DMS53 treated with DMSO at 0.1 percent for 48 hours (cell line): ENCODE results near the gene LRMDA.

Source experiments
- DNase-seq: peaks from one replicate; lab custom pipeline; 2025; ENCODE audit not compliant: unreplicated experiment; lab: John Stamatoyannopoulos, UW

Gene LRMDA

DNA sequence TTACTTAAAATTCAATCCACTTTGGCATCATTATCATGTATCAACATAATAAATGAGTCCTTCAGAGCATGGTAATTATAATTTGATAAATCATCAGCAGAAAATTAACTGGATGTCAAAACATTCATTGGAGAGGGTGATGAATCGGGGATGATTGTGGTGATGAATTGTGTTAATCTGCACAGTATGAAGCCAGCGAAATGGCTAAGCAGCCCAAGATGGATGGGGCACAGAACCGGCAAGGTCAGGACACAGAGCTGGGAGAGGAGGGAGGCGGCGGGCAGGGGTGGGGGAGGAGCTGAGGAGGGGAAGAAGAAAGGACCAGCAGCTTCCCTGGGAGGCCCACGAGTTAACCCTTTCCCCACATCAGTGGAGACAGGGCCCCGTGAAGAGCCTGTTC, 536.1 kb downstream of the LRMDA start:
- DNase-seq = no peak

DNA sequence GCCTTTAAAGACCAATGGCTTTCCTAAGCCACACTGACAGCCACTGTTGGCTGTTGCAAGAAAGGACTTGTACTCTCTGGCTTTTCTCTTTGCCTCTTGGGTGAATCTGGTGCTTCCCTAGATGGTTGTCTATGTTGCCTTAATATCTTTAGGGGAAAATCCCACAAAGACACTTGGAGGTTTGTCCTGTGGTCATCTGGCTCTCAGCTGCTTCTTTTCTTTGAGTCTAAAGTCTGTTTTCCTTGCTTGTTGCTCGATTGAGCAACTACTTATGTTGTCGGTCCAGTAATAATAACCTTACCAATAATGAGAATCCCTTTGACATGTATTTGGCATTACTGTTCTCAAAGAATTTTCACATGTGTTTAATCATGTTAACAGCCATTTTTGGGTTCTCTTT, 537.6 kb downstream of the LRMDA start:
- no peak for DNase-seq

GRCh38 chr10:75971402-75972211, 540.2 kb downstream of the LRMDA start:
- no peak for DNase-seq

DNA sequence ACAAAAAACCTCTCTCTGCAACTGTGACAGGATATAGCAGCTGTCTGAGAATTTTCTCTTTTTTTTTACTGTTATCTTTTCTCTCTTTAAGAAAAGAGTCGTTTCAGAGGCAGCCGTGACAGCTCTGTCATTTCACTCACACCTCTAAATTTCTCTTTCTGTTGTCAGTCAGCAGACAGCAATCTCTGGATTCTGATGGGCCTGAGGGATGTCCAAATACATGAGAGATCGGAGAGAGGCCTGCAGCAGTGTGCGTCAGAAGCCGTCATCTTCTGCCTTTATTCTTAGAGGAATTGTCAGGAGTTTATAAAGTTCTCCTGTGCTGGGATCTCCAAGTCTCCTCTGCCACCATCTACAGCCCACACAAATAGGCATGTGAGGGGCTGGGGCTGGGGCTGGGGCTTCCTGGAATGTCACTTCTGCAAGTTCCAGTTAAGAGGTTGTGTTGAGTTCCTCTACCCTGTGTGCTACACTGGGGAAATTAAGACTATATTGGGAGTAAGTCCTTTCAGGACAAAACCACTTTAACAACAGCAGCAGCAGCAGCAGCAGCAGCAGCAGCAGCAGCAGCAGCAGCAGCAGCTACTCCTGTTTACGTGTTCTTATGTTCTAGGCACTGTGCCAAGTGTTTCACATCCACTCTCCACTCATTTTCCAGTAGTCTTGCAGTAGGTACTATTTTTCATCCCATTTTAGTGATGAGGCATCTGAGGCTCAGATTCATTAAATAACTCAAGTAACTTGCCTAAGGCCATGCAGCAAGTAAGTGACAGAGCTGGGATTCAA, 541.3 kb downstream of the LRMDA start:
- peak; percentile 2 for DNase-seq

GRCh38 chr10:75974080-75974479, 542.7 kb downstream of the LRMDA start:
- DNase-seq = no peak

- no peak for DNase-seq
Measured at GRCh38 chr10:75976681-75977080, 545.3 kb downstream of the LRMDA start.

- DNase-seq = no peak
Measured at GRCh38 chr10:75977139-75977538, 545.7 kb downstream of the LRMDA start.

DNA sequence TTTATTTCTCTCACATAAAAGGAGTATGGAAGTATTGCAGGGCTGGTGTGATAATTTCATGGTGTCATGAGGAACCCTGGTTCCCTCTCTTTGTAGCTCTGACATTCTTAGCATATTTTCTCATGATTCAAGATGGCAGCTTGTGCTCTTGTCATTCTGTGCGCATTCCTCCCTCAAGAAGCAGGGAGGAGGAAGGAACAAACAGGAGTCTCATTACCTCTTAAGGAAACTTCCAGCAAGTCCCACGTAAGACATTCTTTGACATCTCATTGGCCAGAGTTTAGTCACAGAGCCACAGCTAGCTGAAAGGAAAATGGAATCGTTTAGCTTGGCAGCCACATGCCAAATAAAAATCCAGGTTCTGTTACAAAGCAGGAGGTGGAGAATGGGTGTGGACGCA, 546.8 kb downstream of the LRMDA start:
- no peak for DNase-seq

DNA sequence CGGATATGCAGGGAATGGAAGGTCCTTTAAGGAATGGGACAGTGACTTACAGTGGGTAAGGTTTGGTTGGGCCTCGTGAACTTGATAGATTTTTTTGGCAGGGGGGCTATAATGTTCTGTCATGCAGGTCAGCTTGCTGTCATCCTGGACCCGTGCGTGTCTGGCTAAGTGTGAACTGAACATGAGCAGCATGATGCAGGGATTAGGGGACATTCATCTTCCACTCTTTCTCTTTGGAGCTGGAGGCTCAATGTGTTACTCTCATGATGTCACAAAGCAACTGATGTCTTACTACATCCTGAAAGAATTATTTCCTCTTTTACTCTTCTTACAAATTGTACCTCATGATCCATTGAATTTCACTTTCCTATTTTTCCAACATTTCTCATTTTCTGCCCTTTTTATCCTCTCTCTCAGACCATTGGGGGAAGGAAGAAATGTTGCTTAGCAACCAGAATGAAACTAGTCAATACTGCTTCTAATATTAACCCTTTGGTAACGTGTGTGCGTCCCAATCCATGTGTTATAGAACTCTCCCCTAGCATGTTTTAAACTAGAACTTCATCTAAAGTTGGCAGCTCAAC, 549.1 kb downstream of the LRMDA start:
- no peak for DNase-seq

- no peak for DNase-seq
Measured at GRCh38 chr10:75982611-75983369, 551.4 kb downstream of the LRMDA start.

DNA sequence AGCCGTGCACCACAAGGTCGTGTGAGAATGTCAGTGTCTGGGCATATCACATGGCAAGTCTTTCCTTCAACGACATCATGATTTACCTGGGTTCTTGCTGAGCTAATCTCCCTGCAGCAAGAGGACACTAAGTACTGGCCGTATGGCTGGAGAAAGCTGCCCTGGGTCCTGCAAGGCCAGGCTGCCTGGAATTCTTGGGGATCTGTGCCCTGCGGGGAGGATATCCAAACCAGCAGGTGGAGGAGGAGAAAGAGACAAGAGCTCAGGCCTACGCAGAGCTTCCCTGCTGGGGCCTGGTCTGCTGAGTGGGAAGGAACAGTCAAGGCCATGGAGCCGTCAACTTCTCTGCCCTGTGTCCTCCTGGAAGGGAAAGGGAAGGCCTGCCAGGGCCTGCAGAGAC, 552.6 kb downstream of the LRMDA start:
- DNase-seq = no peak

DNA sequence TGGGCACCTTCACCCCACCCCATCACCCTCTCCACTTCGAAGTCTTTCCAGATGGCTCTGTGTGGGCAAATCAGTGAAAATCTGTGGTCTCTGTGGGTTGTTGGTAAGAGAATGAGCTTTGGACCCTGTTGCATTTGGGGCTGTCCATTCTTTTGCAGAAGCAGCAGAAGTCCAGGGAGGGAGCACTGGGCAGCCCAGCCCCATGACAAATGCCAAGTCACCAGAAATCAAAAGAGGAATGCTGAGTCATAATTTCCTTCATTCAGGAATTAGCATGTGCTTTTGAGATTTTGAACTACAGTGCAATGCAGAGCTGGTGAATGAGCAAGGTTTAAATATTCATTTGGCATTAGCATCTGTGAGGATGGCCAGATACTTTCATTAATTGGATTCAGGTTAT, 556.2 kb downstream of the LRMDA start:
- no peak for DNase-seq

- DNase-seq = no peak
Measured at GRCh38 chr10:75994357-75995040, 563.1 kb downstream of the LRMDA start.

DNA sequence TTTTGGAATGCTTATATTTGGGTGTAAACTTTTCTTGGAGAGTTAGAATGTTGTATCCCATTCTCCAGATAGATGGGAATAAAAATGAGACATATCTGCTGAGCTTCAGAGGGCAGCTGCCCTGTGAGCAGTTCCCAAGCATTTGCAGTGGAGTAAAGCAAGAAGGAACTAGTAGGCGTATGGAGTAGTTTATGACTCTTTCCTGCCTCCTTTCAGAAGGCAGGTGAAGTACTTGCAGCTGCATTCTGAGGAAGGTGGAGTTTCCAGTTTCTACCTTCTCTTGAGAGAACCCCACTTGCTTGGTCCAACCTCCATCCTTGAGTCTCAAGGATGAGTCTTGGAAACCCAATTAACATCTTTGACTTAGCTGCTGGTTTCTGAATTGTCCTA, 563.6 kb downstream of the LRMDA start:
- no peak for DNase-seq

GRCh38 chr10:75995720-75996119, 564.3 kb downstream of the LRMDA start:
- DNase-seq = no peak

- no peak for DNase-seq
Measured at GRCh38 chr10:75999001-75999400, 567.6 kb downstream of the LRMDA start.

- DNase-seq = no peak
Measured at GRCh38 chr10:75999515-76000209, 568.2 kb downstream of the LRMDA start.

GRCh38 chr10:76000550-76000949, 569.1 kb downstream of the LRMDA start:
- DNase-seq = no peak

GRCh38 chr10:76001019-76001418, 569.6 kb downstream of the LRMDA start:
- DNase-seq = no peak

DNA sequence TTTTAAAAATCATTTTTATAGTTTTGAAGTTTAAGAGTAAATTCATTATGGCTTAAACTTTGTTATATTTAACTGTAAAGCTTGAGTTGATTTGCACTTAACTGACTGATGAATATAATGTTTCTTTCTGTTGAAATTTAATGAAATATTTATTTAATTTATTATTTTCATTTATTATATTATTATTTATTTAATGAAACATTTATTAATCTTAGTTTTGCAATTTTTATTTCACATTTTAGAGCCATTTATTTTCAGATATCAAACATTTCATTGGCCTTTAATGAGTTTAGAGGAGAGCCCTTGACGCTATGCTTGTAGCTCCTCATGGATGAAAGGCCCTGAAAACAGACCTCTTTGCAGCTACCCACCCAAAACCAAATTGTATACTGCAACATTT, 570.0 kb downstream of the LRMDA start:
- DNase-seq = no peak
